Stimulated activated CD8-positive, alpha-beta memory T cell treated with anti-CD3 and anti-CD28 coated beads, Interleukin-15, amount 100 ng/mL, for 24 hours (primary cell): ENCODE data around the gene MSL3B.

Experiments used
- DNase-seq: peaks from one replicate; pipeline ENCODE4 v3.0.0-alpha.2; 2020; ENCODE audit warnings: low read depth

MSL3B gene

DNA sequence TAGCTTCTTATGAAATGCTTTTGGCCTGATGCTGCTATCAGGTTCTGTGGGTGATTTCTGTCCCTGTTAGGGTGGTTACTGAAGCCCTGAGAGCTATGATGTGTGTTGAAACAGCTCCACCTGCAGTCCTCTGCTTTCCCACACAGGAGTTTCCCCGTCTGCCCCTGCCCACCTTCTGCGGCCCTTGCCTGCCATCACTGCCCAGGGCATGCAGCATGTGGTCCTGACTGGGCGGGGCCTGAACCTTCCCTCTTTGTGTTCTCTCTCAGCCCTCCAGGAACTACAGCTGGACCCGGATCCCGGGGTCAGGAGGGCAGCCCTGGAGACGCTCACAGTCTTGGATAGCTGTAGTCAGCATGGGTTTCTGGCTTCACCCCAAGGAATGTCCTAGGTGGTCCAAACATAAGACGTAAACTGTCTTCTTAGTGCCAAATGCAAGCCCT lies 35.3 kb downstream of the MSL3B start:
- DNase-seq: no peak

- no peak for DNase-seq
Measured at GRCh38 chr2:233832414-233832813, 35.8 kb downstream of the MSL3B start.

- DNase-seq: no peak
Measured at GRCh38 chr2:233831861-233832260, 36.3 kb downstream of the MSL3B start.

DNA sequence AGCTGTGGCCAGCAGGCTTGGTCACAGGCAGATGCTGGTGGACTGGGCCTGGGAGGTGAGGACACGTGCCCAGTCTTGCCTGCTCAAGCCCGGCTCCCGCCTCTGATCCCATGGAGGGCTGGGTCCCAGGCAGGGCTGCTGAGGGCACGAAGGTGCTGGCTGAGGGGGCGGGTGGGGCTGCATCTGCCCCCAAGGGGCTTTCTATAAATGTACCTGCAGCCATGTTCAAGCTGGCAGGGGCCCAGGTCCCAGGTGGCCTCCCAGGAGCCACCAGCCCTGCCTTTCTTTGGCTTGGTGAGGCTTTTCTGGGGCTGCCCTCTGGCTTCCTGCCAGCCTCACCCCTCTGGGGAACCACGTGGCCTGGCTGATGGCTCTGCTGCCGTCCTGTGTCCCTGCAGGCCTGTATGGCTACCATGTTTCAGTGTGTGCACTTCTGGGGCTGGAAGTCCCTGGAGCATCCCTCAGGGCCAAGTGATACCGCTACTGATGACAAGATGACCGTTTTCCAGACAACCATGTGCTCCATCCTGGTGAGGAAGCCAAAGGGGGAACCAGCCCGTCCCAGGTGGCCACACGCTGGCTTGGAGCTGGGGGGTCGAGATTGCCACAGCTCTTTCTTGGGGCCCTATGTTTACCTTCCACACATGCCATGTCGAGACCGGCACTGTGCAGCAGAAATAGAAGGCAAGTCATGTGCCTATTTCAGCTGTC lies 37.0 kb downstream of the MSL3B start:
- DNase-seq: no peak

DNA sequence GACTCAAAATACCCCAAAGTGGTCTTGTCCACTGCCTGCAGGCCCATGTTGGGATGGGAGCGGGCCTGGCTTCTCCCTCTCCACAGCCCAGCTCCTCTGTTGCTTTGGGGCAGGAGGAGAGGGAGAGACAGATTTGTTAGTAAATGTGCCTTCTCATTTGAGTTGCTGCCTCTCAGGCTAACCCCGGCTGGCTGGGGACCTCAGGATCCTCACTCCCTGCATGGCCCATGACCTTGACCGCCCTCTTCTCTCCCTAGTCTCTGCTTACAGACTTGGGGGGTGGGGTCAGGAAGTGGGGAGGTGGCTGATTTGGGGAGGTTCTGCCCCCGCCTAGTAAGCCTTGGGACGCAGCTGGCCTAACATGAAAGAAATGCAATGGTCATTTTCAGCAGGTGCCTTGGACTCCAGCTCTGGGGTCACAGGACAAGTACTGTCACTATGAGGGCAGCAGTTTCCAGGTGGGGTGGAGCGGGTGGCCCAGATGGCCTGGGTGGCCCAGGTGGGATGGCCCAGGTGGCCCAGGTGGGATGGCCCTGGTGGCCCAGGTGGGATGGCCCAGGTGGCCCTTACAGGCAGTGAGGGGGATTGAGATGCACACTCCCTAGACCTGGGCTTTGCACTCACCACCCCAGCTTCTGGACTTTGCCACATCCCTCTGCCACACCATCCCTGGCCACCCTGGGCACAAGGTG lies 37.9 kb downstream of the MSL3B start:
- no peak for DNase-seq

DNA sequence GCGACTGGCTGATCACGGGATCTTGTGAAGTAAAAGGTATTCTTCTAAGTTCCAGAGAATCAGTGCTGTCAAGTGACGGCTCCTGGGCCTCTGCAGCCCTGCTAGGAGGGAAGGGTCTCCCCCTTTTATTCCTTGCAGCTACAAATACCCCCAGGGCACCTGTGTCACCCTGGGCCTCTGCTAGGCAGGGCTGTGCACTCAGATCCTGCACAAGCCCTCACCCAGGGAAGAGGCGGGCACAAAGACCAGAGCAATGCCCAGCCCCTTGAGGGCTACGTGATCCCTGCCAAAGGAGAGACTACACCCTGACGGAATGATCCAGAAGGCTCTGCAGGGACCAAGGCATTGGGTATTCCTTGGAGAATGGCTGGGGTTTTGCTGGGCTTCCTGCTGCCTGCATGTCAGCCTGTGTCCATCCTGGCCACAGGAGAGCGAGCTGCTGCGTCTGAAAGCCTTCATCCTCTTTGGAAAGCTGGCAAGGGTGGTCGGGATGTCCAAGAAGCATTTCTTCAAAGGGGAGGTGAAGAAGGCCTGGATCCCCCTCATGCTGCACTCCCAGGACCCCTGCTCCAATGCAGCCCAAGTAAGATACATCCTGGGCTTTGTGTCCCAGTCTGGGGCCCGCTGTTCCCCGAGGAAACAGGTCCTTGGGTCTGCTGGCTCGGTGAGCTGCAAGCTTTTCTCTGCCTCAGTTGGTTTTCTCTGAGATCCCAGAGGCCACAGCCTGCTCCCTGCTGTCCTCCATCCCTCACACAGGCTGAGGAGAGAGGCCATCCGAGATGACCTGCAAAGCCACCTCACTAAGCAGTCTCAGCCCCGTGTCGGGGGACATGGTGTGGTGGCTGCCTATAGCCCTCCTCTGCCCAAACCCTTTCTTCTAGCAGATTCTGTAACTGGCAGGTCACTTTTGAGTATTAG lies 38.7 kb downstream of the MSL3B start:
- DNase-seq: no peak

DNA sequence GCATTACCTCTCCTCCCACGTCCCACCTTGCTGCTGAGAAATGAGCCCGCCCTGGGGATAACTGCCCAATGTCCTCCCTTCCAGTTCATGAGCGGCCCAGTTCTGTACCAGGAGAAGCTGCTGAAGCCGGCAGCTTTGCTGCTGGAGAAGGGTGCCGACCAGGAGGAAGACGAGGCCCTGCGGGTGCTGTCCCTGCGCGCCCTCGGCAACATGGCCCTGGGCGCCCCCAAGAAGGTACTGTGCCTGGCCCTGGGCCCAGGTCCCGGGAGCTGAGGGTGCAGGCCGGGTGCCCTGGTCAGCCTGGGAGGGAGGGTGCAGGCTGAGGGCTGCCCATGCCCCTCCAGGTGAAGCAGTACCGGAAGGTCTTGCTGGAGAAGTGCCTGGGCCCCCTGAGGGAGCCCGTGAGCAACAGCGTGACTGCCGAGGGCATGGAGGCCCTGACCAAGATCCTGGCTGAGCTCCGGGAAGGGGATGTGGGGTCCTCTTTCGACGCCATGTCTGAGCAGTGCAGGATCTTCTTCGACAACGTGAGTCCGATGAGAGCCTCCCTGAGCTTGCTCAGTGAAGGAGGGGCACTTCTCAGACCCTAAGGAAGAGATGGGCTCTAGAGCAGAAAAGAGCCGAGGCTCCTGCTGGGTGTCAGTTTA lies 39.5 kb downstream of the MSL3B start:
- no peak for DNase-seq

GRCh38 chr2:233824373-233824772 lies 43.8 kb downstream of the MSL3B start:
- DNase-seq: no peak

- DNase-seq: no peak
Measured at GRCh38 chr2:233823731-233824121, 44.5 kb downstream of the MSL3B start.

DNA sequence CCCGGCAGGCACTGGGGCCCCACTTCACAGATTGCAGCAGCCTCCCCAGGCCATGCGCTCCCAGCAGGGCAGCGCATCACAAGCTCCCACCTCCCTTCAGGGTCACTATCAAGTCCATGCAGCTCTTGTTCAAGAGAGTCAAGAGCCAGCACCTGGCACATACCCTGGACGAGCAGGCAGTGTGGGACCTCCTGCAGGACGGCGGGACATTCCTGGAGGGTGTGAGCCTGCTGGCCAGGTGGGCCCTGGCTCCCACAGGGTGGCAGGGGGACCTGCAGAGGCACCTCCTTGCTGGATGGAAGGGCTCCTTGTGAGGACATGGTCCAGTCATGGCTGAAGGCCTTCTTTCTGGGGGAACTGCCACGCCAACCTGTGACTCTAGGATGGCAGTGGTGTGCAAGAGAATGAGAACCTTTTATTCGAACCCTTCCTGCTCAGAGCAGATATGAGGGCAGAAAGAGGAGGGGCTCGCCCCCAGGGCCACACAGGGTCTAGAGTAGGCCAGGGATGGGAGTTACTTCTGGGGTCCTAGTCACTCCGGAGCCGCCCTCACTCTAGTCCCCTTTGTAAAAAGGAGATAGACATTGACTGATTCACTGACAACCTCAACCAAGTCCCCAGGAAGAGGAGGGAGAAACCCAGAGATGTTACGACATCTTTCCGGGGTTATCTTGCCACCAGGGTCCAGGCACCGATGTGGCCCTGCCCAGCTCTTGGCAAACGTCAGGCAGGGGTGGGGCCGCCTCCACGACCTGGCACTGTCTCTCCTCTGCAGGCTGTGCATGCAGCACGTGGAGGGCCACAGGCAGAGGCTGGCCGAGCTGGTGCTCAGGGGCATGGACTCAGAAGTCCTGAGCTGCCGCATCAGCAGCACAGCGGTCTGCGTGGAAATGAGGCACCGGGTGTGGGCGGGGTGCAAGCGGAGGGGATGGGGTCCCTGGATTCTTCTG lies 45.1 kb downstream of the MSL3B start:
- DNase-seq: no peak

DNA sequence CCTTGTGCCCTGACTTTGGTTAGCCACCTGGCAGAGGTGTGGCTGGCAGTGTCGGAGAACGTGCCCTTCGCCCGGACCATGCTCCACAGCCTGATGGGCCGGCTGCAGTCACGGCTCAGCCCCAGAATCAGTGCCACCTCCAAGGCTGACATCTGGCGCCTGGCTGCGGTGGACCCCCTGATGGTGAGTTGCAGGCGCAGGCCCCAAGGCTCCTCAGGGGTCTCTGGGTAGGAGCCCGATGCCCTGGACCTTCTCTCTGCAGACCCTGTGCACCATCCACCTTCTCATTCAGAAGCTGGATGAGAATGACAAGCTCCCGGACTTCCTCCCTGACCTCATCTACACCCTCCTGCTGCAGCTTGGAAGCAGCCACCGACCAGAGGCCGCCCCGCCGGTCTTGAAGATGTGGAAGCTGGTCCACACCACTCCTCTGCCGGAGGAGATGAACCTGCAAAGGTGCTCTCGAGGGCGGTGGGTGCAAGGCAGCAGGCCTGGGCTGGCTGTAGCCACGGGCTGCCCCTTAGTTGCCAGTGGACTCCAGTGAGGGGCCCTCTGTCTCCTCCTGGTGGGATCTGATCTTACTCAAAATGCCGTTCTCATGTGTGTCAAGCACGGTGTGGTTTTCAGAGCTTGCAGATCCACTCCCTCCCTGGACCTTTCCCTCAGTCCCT lies 46.0 kb downstream of the MSL3B start:
- DNase-seq: no peak

DNA sequence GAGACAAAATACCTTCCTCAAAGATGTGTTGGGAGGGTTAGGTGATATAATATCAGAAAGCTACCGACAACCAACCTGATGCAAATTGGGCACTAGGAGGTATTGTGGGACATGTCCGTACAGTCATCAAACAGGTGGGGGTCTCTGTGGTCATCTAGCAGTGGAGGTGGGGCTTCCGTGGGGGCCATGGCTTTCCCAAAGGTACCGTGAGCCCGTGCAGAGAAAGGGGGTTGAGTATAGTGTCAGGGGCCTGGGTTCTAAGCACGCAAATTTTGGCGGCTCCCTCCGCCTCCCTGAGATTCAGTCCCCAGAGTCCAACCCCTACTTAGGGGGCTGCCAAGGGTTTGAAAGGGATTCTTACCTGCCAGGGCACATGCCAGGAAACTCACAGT lies 46.5 kb downstream of the MSL3B start:
- DNase-seq: no peak

DNA sequence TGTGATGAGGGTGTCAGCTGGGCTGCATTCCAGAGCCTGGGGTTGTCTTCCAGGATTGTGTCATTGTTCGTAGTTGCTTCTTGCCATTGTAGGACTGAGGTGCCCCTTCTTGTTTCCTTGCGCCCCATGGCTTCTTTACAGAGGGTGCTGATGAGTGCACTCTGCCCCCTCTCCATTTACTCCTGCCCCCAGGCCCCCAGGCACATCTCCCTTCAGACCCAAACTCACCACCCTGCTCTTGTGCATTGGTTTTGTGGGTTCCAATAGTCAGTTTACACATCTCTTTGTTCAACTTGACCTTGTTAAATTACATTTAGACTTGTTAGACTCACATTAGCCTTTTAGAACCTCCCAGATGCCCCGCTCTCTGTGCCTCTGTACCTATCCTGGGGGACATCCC lies 47.0 kb downstream of the MSL3B start:
- no peak for DNase-seq

GRCh38 chr2:233820774-233821105 lies 47.4 kb downstream of the MSL3B start:
- DNase-seq: no peak

- no peak for DNase-seq
Measured at GRCh38 chr2:233819884-233820773, 48.1 kb downstream of the MSL3B start.

GRCh38 chr2:233818639-233819621 lies 49.3 kb downstream of the MSL3B start:
- no peak for DNase-seq

- DNase-seq: no peak
Measured at GRCh38 chr2:233817995-233818638, 50.1 kb downstream of the MSL3B start.

DNA sequence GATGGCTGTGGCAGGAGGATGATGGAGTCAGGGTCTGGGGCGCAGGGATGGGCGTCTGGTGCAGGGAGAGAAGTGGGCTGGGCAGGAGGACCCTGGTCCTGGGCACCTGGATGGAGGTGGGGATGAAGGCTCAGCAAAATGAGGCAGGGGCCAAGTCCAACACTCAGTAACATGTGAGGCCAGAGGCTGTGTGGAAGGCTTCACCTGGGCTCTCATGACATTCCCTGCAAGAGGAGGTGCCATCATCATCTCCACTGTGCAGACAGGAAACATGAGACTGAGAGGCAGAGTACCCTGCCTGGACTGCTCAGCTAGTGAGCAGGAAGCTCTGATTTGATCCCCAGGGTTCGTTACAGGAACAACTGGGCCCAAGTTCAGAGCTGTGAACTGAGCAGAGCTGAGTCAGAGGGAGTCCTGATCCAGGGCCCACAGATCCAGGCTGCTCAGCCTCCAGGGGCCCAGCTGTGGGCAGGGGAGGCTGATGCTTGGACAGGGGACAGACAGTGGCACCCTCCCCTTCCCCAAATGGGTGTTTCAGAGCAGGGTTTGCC lies 50.8 kb downstream of the MSL3B start:
- DNase-seq: no peak
